K562 (cell line): ENCODE results near the gene TRERF1. TPM values are rescaled to one million over a fixed set of nuclear protein-coding genes. Genes with fewer than 3 reads are reported as not detected.

Experiments
- ATAC-seq: fragments of 200-7000 bp; cut with Tn5 transposase; 3 replicates; pipeline ENCODE4 v1.9.1; 2020; ENCODE audit warnings: moderate library complexity
- BruUV-seq: library from RNA; stranded (reverse); fragments of 400-500 nt; replicated peaks from 2 replicates; lab custom pipeline; 2021; lab: Mats Ljungman, UMichigan
- CTCF ChIA-PET: fragments of 300-600 bp; formaldehyde crosslinking; extraction: SDS; loops from one replicate; lab custom pipeline; 2021; ENCODE audit warnings: low intra/inter-chr PET ratio; lab: Yijun Ruan, JAX
- POLR2A ChIA-PET: fragments of 300-600, 350-650 bp; sonication (Branson Sonifier 250); formaldehyde crosslinking; extraction: SDS; loops from one replicate; lab custom pipeline; 2021; ENCODE audit warnings: antibody characterized with exemption, inconsistent platforms; lab: Yijun Ruan, JAX
- DNase-seq, 4 experiments: peaks; one replicate each; pipeline versions ENCODE4 v3.0.0 to v3.0.0-alpha.2; 2011 to 2018; ENCODE audit warnings: low spot score in 3 of 4, mixed read lengths in 3 of 4; ENCODE audit errors: extremely low read depth in 1 of 4
- FAIRE-seq: peaks from 2 replicates; lab custom pipeline; 2011; peaks lifted over from hg19 to GRCh38; lab: Jason Lieb, UNC
- H2AFZ ChIP-seq: 2 replicates; pipeline ENCODE4 v1.6.0; 2011; ENCODE audit warnings: low read depth, low read length, control low read depth, inconsistent platforms
- H3K27ac ChIP-seq: fragments of 200-600 bp; 3 replicates; pipeline ENCODE4 v1.8.0; 2011; ENCODE audit warnings: low read depth, mild to moderate bottlenecking, control low read depth, inconsistent platforms, low read length, moderate library complexity, mixed read lengths; ENCODE audit errors: extremely low read depth
- H3K27me3 ChIP-seq, 2 experiments: fragments of 300-600 bp in 1 of 2; 2 replicates in 1 of 2; 3 replicates in 1 of 2; pipeline versions ENCODE4 v1.6.0 to v1.8.0; 2011; ENCODE audit warnings: inconsistent platforms in 2 of 2, low read length in 2 of 2, mild to moderate bottlenecking in 1 of 2, mixed read lengths in 1 of 2, moderate library complexity in 1 of 2; ENCODE audit not compliant: control insufficient read depth in 2 of 2, insufficient read depth in 2 of 2
- H3K36me3 ChIP-seq: fragments of 300-600 bp; 3 replicates; pipeline ENCODE4 v1.8.0; 2011; ENCODE audit warnings: mild to moderate bottlenecking, low read length, inconsistent platforms; ENCODE audit not compliant: control insufficient read depth, insufficient read depth
- H3K4me1 ChIP-seq, 2 experiments: fragments of 200-600 bp in 1 of 2; replicated peaks in 1 of 2; 2 replicates in 1 of 2; 3 replicates in 1 of 2; pipeline versions ENCODE4 v1.5.1 to v1.8.0; 2011; ENCODE audit warnings: inconsistent platforms in 2 of 2, low read length in 2 of 2, mild to moderate bottlenecking in 1 of 2, mixed read lengths in 1 of 2, moderate library complexity in 1 of 2; ENCODE audit not compliant: control insufficient read depth in 2 of 2, insufficient read depth in 2 of 2
- H3K4me2 ChIP-seq: 2 replicates; pipeline ENCODE4 v1.6.1; 2011; ENCODE audit warnings: low read length, control low read depth, inconsistent platforms, mixed read lengths; ENCODE audit not compliant: insufficient read depth
- H3K4me3 ChIP-seq: fragments of 200-600 bp; sonication (generic), shearing (Covaris generic); 2 replicates; pipeline ENCODE4 v1.5.1; 2016; ENCODE audit warnings: control low read depth, inconsistent platforms
- H3K79me2 ChIP-seq: fragments of 200-600 bp; 3 replicates; pipeline ENCODE4 v1.8.0; 2011; ENCODE audit warnings: low read length, inconsistent platforms; ENCODE audit not compliant: control insufficient read depth, insufficient read depth
- H3K9ac ChIP-seq, 2 experiments: 2 replicates each; pipeline versions ENCODE4 v1.6.0 to v1.6.1; 2011; ENCODE audit warnings: low read depth in 2 of 2, low read length in 2 of 2, control low read depth in 1 of 2, inconsistent platforms in 1 of 2, mild to moderate bottlenecking in 1 of 2, mixed read lengths in 1 of 2; ENCODE audit not compliant: insufficient read depth in 1 of 2
- H3K9me1 ChIP-seq: one replicate; pipeline ENCODE4 v1.6.0; 2011; ENCODE audit warnings: inconsistent platforms, mild to moderate bottlenecking, low read length, moderate library complexity; ENCODE audit not compliant: control insufficient read depth, insufficient read depth
- H3K9me3 ChIP-seq: replicated peaks from 2 replicates; pipeline ENCODE4 v1.5.1; 2011; ENCODE audit warnings: low read depth, low read length, inconsistent platforms; ENCODE audit not compliant: control insufficient read depth, insufficient read depth
- H4K20me1 ChIP-seq: replicated peaks from 2 replicates; pipeline ENCODE4 v1.6.1; 2011; ENCODE audit warnings: low read length, inconsistent platforms, mixed read lengths; ENCODE audit not compliant: control insufficient read depth, insufficient read depth
- CEBPG ChIP-seq, 3 experiments: fragments of 200-800 bp in 1 of 3; sonication (Bioruptor generic) in 1 of 3; sonication (generic) in 1 of 3; formaldehyde crosslinking in 1 of 3; IDR thresholded peaks in 2 of 3; conservative IDR thresholded peaks in 1 of 3; 2 replicates each; pipeline versions ENCODE4 v1.6.1 to v1.8.0; 2016 to 2022; ENCODE audit warnings: missing compliant biosample characterization in 2 of 3, missing genetic modification characterization in 2 of 3, mild to moderate bottlenecking in 1 of 3, missing genetic modification reagents in 1 of 3
- DMBX1 ChIP-seq: fragments of 250-450 bp; sonication (Bioruptor Pico); IDR thresholded peaks from 2 replicates; pipeline ENCODE4 v1.8.0; 2022; ENCODE audit warnings: inconsistent platforms, mild to moderate bottlenecking, moderate library complexity, borderline replicate concordance
- HNRNPLL ChIP-seq: fragments of 200-400 bp; formaldehyde crosslinking; IDR thresholded peaks from 2 replicates; pipeline ENCODE4 v1.6.1; 2017; ENCODE audit warnings: low read length, low read depth, mild to moderate bottlenecking; ENCODE audit not compliant: poor library complexity, severe bottlenecking
- MLX ChIP-seq, 2 experiments: fragments of 450-650 bp in 1 of 2; sonication (generic) in 1 of 2; formaldehyde crosslinking; conservative IDR thresholded peaks; 2 replicates each; pipeline versions ENCODE4 v1.4.0 to v1.8.1; 2020 to 2022; ENCODE audit warnings: mild to moderate bottlenecking in 1 of 2, missing genetic modification reagents in 1 of 2
- PCBP2 ChIP-seq: fragments of 200-400 bp; formaldehyde crosslinking; IDR thresholded peaks from 2 replicates; pipeline ENCODE4 v1.6.1; 2018; ENCODE audit warnings: low read length, low read depth, mild to moderate bottlenecking, moderate library complexity; ENCODE audit not compliant: poor library complexity, severe bottlenecking
- TAF9B ChIP-seq: fragments of 450-650 bp; IDR thresholded peaks from 2 replicates; pipeline ENCODE4 v1.6.1; 2018; ENCODE audit warnings: mild to moderate bottlenecking; ENCODE audit not compliant: partially characterized antibody
- TFAM ChIP-seq: fragments of 250-450 bp; sonication (Bioruptor Pico); conservative IDR thresholded peaks from 2 replicates; pipeline ENCODE4 v1.5.0; 2021; ENCODE audit warnings: mild to moderate bottlenecking, moderate library complexity
- ZNF407 ChIP-seq: fragments of 450-650 bp; IDR thresholded peaks from 2 replicates; pipeline ENCODE4 v1.6.1; 2016; ENCODE audit warnings: low read depth
- WGBS: fragments of 100-300 bp; shearing (Covaris generic); methylation state at CpG from one replicate; pipeline ENCODE4 v1.1.6; 2016; ENCODE audit warnings: low coverage, mixed read lengths; ENCODE audit not compliant: insufficient coverage; ENCODE audit errors: missing lambda C conversion rate; 5-methylcytosine and 5-hydroxymethylcytosine counted together
- in situ Hi-C: fragments of 300-500 bp; cut with MboI; formaldehyde crosslinking; loops from 4 replicates; pipeline ENCODE4 v1.15.0; 2018; ENCODE audit warnings: inconsistent platforms, mixed read lengths
- intact Hi-C: fragments of 100-400 bp; cut with micrococcal nuclease; formaldehyde crosslinking; loops from 2 replicates; pipeline ENCODE4 v1.14.2; 2022
- polyA plus RNA-seq, 8 experiments: library from polyadenylated mRNA; depleted of rRNA in 4 of 8; stranded (reverse) in 5 of 8; unstranded in 3 of 8; fragments of >200 nt; fragmentation: Nextera tagmentation in 2 of 8; fragmentation: Illumina TruSeq in 1 of 8; extraction: Ambion mirVana in 2 of 8; extraction: Trizol in 1 of 8; gene quantifications; 2 replicates each; pipeline versions ENCODE4 v1.2.1 to v1.2.3, GENCODE V29; 2011 to 2014; ENCODE audit warnings: inconsistent platforms in 1 of 8, missing spikeins in 1 of 8
- total RNA-seq, 7 experiments: library from RNA; depleted of rRNA in 6 of 7; stranded (reverse); fragments of >200 nt in 6 of 7; fragmentation: Illumina TruSeq in 2 of 7; extraction: Trizol in 2 of 7; gene quantifications; 2 replicates each; pipeline versions ENCODE4 v1.2.1 to v1.2.3, GENCODE V29; 2011 to 2021; ENCODE audit warnings: low replicate concordance in 1 of 7

The TRERF1 gene
- total and polyA plus RNA-seq, 9 of the 15 experiments (the other 6 are each of a cell fraction or from before 2014, with no cell fraction given): 0.04 to 0.20 (median 0.07) TPM; not detected in 3

- ATAC-seq (no peak), FAIRE-seq (no peak)
- POLR2A ChIA-PET: interaction anchor here (1.2 kb wide), 1 partner anchor 13 kb away, joined by 3 read pairs; no protein-coding TSS in a partner anchor
Measured at GRCh38 chr6:42429042-42429585, 22.6 kb downstream of the TRERF1 start.

More at GRCh38 chr6:42429042-42429585, 22.6 kb downstream of the TRERF1 start:
- 5% methylated on average over 8 of the region's 8 CpGs for WGBS
- no peak overlapping the region for H3K4me2 ChIP-seq
- H2AFZ ChIP-seq: no peak overlapping the region
- BruUV-seq: no TSS peak
- H3K9ac ChIP-seq: no peak overlapping the region
- TF ChIP-seq MLX (CRISPR knock-in tag; conservative IDR thresholded peaks at IDR 0.05) (no peak), PCBP2 (no peak), DMBX1 (CRISPR knock-in tag) (no peak), TAF9B (no peak), CEBPG (CRISPR knock-in tag; IDR thresholded peaks at IDR 0.05) (no peak), CEBPG (tag; conservative IDR thresholded peaks at IDR 0.05 in 1 of 2, IDR thresholded peaks at IDR 0.05 in 1 of 2) (no peak), ZNF407 (no peak), HNRNPLL (no peak), TFAM (no peak)
- peaks cover 7 to 19% of the 10 kb centered on the region in 2 experiments; a peak in 3 of 5 replicates for H3K27me3 ChIP-seq
- no peaks in the 10 kb centered on the region for H3K9me1 ChIP-seq
- DNase-seq: no peak
- H3K79me2 ChIP-seq: no peaks in the 10 kb centered on the region
- H4K20me1 ChIP-seq: no peaks in the 10 kb centered on the region
- H3K27ac ChIP-seq: no peak overlapping the region
- no peak overlapping the region for H3K4me3 ChIP-seq
- CTCF ChIA-PET: no interaction called here
- in situ Hi-C loops (no loop called here), intact Hi-C loops (no loop called here)
- no peaks in the 10 kb centered on the region for H3K4me1 ChIP-seq
- no peaks in the 10 kb centered on the region for H3K36me3 ChIP-seq
- H3K9me3 ChIP-seq: peaks cover 4% of the 10 kb centered on the region
